Bronchial epithelial cell (primary cell): Measurements from ENCODE around the gene ADGRL4. TPM values are rescaled to one million over a fixed set of nuclear protein-coding genes. Genes with fewer than 3 reads are reported as not detected.
"Not testable (repeated sequence)": the region's sequence is repeated elsewhere in the genome, so short reads cannot be mapped to it uniquely, and the experiment has no call there.

Experiments used
- DNase-seq: peaks from one replicate; pipeline ENCODE4 v3.0.0-alpha.2; 2010; ENCODE audit warnings: low read depth
- FAIRE-seq: peaks from 2 replicates; lab custom pipeline; 2011; peaks lifted over from hg19 to GRCh38; lab: Jason Lieb, UNC
- H3K27me3 ChIP-seq: 2 replicates; pipeline ENCODE4 v1.5.1; 2011; ENCODE audit warnings: low read length; ENCODE audit not compliant: control insufficient read depth, insufficient read depth
- H3K36me3 ChIP-seq: 2 replicates; pipeline ENCODE4 v1.5.1; 2011; ENCODE audit warnings: low read length; ENCODE audit not compliant: control insufficient read depth, insufficient read depth
- H3K4me3 ChIP-seq: 2 replicates; pipeline ENCODE4 v1.5.1; 2011; ENCODE audit warnings: mild to moderate bottlenecking, low read depth, low read length, control low read depth
- total RNA-seq: library from RNA; depleted of rRNA; stranded (reverse); fragments of >200 nt; gene quantifications from 2 replicates; pipeline ENCODE4 v1.2.1, GENCODE V29; 2014
- TF ChIP-seq, protein P1 (sequence below): IDR thresholded peaks from 2 replicates; pipeline ENCODE4 v1.5.1; 2011; ENCODE audit warnings: mild to moderate bottlenecking, moderate library complexity, low read length, control low read depth, inconsistent platforms; ENCODE audit not compliant: insufficient read depth, severe bottlenecking

ADGRL4 gene
- total RNA-seq, 1 donor from 2014 or later: not detected

DNA sequence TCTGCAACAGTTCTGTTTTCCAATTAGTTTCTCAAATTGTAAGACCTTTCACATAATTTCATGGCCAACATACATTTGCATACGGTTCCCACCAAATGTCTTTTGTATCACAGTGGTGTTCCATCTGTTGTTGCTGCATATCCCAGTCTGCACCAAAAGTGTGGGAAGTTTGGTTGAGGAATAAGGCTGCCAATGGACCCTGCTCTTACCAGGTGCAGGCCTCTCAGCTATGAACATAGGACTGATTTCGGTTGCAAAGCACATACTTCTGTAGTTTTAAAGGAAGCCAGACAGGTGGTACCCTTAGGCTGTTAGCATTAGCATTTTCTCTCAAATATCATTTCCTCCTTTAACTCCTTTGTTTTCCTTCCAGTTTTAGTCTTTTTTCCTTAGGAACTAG is 33.8 kb downstream of the ADGRL4 start:
- Histone ChIP-seq H3K4me3 (no peak overlapping the region), H3K27me3 (no peaks in the 10 kb centered on the region), H3K36me3 (no peaks in the 10 kb centered on the region)
- no peak for DNase-seq
- TF ChIP-seq, protein P1, sequence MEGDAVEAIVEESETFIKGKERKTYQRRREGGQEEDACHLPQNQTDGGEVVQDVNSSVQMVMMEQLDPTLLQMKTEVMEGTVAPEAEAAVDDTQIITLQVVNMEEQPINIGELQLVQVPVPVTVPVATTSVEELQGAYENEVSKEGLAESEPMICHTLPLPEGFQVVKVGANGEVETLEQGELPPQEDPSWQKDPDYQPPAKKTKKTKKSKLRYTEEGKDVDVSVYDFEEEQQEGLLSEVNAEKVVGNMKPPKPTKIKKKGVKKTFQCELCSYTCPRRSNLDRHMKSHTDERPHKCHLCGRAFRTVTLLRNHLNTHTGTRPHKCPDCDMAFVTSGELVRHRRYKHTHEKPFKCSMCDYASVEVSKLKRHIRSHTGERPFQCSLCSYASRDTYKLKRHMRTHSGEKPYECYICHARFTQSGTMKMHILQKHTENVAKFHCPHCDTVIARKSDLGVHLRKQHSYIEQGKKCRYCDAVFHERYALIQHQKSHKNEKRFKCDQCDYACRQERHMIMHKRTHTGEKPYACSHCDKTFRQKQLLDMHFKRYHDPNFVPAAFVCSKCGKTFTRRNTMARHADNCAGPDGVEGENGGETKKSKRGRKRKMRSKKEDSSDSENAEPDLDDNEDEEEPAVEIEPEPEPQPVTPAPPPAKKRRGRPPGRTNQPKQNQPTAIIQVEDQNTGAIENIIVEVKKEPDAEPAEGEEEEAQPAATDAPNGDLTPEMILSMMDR: no peak
- no peak for FAIRE-seq

DNA sequence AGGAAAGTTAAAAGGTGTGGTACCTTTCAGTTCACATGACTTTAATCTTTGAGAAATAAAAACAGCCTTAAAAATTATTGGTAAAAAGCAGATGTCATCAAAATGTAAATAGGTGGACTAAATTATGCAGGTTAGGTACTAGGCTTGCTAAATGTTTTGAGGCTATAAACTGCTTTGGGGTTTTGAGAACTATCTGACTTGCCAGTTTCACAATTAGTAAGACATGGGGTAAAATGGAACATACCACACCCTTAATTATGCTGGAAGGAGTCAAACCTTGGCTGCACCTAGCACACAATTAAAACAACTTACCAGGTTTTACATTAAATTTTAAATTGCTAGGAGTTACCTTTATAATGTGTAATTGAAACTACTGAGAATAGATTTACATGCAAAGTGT is 39.4 kb downstream of the ADGRL4 start:
- not testable (repeated sequence) for H3K36me3 ChIP-seq, FAIRE-seq

GRCh38 chr1:78958711-78959110 is 47.8 kb downstream of the ADGRL4 start:
- TF ChIP-seq, protein P1: no peak
- FAIRE-seq (no peak), DNase-seq (no peak)
- no peaks in the 10 kb centered on the region for H3K27me3 ChIP-seq
- H3K36me3 ChIP-seq: no peaks in the 10 kb centered on the region
- H3K4me3 ChIP-seq: no peak overlapping the region

More for the DNA sequence above, 39.4 kb downstream of the ADGRL4 start:
- not testable (repeated sequence) for DNase-seq, H3K27me3 ChIP-seq, H3K4me3 ChIP-seq

GRCh38 chr1:78950826-78951225 is 55.7 kb downstream of the ADGRL4 start:
- Histone ChIP-seq H3K36me3 (no peaks in the 10 kb centered on the region), H3K4me3 (no peak overlapping the region), H3K27me3 (no peaks in the 10 kb centered on the region)
- DNase-seq (no peak), FAIRE-seq (no peak)
- TF ChIP-seq, protein P1: no peak

- TF ChIP-seq, protein P1: no peak
- no peak overlapping the region for H3K4me3 ChIP-seq
- H3K36me3 ChIP-seq: no peaks in the 10 kb centered on the region
- H3K27me3 ChIP-seq: no peaks in the 10 kb centered on the region
- FAIRE-seq (no peak), DNase-seq (no peak)
Observed at GRCh38 chr1:78949227-78949626, 57.3 kb downstream of the ADGRL4 start.

DNA sequence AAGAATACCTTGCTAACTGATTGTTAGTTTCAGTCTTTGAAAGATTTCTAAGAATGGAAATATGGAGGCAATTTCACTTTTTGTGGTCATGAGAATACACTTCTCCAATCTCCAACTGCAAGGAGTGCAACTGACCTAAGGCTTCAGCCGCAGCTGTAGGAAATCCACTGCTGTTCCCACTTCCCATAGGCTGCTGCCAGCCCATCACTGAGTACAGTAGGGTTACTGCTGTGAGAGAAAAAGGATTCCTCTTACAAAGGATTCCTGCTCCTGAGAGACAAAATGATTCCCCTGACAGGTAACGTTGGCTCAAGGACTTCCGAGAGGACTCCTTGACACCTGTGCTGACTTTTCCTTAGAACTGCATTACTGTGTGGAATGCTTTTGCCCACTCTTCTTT is 87.4 kb downstream of the ADGRL4 start:
- Histone ChIP-seq H3K4me3 (no peak overlapping the region), H3K36me3 (no peaks in the 10 kb centered on the region), H3K27me3 (no peaks in the 10 kb centered on the region)
- FAIRE-seq: no peak
- DNase-seq: no peak
- TF ChIP-seq, protein P1: no peak
